HL-60 (cell line): ENCODE results near the gene SPATS2.
"Not testable (repeated sequence)": the region's sequence is repeated elsewhere in the genome, so short reads cannot be mapped to it uniquely, and the experiment has no call there.

Experiments used
- DNase-seq, 2 experiments: peaks; one replicate each; pipeline ENCODE4 v3.0.0-alpha.2; 2010 to 2020; ENCODE audit warnings: low read depth in 1 of 2, low spot score in 1 of 2
- H3K27ac ChIP-seq: fragments of 250-450 bp; sonication (Bioruptor Pico); replicated peaks from 2 replicates; pipeline ENCODE4 v1.5.1; 2020; ENCODE audit warnings: mild to moderate bottlenecking, moderate library complexity
- H3K27me3 ChIP-seq: fragments of 250-450 bp; sonication (Bioruptor Pico); 2 replicates; pipeline ENCODE4 v1.5.1; 2021; ENCODE audit warnings: mild to moderate bottlenecking, moderate library complexity; ENCODE audit not compliant: insufficient read depth, poor library complexity, severe bottlenecking
- H3K4me3 ChIP-seq: replicated peaks from 2 replicates; pipeline ENCODE4 v1.5.1; 2011; ENCODE audit warnings: mild to moderate bottlenecking, control low read depth, low read length; ENCODE audit not compliant: insufficient read depth
- GABPA ChIP-seq: IDR thresholded peaks from 2 replicates; pipeline ENCODE4 v1.6.1; 2012; ENCODE audit warnings: low read depth
- POLR2AphosphoS5 ChIP-seq: IDR thresholded peaks from 2 replicates; pipeline ENCODE4 v1.6.1; 2012; ENCODE audit warnings: low read depth
- SPI1 ChIP-seq: IDR thresholded peaks from 2 replicates; pipeline ENCODE4 v1.6.1; 2012; ENCODE audit warnings: low read depth, mild to moderate bottlenecking, borderline replicate concordance
- TF ChIP-seq, protein P1 (sequence below): IDR thresholded peaks from one replicate; pipeline ENCODE4 v1.5.1; 2011; ENCODE audit warnings: low read length, control low read depth, inconsistent platforms; ENCODE audit not compliant: insufficient read depth
- TF ChIP-seq, protein P2 (sequence below): IDR thresholded peaks from 2 replicates; pipeline ENCODE4 v1.6.1; 2012; ENCODE audit warnings: low read depth; ENCODE audit not compliant: insufficient replicate concordance

SPATS2 gene

DNA sequence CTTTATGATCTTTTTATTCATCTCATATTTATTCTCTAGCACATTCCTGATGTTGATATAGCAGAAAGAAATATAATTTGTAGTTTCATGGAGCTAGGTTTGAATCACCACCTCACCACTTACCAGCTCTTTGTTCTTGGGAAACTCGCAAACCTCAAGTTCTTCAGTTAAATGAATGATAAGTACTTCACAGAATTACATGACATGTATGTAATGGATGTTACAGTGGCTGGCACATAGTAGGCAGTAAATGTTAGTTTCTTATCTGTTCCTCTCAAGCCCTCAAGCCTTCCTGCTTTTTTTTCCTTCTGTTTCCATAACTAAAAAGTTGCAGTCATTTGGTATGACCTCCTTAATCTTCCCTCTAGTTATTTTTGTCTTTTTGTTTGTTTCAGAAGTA, 54.9 kb downstream of the SPATS2 start:
- H3K27ac ChIP-seq: no peak overlapping the region
- no peak for DNase-seq
- H3K27me3 ChIP-seq: no peaks in the 10 kb centered on the region
- H3K4me3 ChIP-seq: no peak overlapping the region
- no peak for TF ChIP-seq POLR2AphosphoS5
- TF ChIP-seq, protein P1, sequence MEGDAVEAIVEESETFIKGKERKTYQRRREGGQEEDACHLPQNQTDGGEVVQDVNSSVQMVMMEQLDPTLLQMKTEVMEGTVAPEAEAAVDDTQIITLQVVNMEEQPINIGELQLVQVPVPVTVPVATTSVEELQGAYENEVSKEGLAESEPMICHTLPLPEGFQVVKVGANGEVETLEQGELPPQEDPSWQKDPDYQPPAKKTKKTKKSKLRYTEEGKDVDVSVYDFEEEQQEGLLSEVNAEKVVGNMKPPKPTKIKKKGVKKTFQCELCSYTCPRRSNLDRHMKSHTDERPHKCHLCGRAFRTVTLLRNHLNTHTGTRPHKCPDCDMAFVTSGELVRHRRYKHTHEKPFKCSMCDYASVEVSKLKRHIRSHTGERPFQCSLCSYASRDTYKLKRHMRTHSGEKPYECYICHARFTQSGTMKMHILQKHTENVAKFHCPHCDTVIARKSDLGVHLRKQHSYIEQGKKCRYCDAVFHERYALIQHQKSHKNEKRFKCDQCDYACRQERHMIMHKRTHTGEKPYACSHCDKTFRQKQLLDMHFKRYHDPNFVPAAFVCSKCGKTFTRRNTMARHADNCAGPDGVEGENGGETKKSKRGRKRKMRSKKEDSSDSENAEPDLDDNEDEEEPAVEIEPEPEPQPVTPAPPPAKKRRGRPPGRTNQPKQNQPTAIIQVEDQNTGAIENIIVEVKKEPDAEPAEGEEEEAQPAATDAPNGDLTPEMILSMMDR: no peak
- TF ChIP-seq GABPA: no peak
- no peak for TF ChIP-seq SPI1
- TF ChIP-seq, protein P2, sequence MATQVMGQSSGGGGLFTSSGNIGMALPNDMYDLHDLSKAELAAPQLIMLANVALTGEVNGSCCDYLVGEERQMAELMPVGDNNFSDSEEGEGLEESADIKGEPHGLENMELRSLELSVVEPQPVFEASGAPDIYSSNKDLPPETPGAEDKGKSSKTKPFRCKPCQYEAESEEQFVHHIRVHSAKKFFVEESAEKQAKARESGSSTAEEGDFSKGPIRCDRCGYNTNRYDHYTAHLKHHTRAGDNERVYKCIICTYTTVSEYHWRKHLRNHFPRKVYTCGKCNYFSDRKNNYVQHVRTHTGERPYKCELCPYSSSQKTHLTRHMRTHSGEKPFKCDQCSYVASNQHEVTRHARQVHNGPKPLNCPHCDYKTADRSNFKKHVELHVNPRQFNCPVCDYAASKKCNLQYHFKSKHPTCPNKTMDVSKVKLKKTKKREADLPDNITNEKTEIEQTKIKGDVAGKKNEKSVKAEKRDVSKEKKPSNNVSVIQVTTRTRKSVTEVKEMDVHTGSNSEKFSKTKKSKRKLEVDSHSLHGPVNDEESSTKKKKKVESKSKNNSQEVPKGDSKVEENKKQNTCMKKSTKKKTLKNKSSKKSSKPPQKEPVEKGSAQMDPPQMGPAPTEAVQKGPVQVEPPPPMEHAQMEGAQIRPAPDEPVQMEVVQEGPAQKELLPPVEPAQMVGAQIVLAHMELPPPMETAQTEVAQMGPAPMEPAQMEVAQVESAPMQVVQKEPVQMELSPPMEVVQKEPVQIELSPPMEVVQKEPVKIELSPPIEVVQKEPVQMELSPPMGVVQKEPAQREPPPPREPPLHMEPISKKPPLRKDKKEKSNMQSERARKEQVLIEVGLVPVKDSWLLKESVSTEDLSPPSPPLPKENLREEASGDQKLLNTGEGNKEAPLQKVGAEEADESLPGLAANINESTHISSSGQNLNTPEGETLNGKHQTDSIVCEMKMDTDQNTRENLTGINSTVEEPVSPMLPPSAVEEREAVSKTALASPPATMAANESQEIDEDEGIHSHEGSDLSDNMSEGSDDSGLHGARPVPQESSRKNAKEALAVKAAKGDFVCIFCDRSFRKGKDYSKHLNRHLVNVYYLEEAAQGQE: no peak

DNA sequence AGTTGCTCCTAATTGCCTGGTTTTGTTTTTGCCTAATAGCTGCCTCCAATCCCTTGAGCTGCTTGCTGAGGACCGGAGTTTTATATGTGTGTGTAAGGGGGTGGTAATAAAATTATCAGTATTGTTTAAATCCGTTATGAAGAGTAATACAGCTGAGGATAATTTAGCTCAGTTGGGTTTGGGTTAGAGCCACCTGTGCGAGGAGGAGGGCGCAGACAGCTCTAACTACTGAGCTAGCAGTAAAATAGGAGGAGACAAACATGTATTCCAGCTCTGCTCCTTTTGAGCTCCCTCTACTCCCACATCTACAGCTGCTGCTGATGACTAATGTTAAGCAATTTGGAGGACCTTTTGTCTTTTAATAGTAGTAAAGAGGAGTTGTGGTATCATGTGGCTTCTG, 61.5 kb downstream of the SPATS2 start:
- H3K4me3 ChIP-seq: no peak overlapping the region
- TF ChIP-seq, protein P1: no peak
- TF ChIP-seq SPI1 (no peak), POLR2AphosphoS5 (no peak), GABPA (no peak)
- TF ChIP-seq, protein P2: no peak
- no peaks in the 10 kb centered on the region for H3K27me3 ChIP-seq
- no peak for DNase-seq
- H3K27ac ChIP-seq: peak overlapping the region; percentile 7; the same call in 1 of the 2 replicates

DNA sequence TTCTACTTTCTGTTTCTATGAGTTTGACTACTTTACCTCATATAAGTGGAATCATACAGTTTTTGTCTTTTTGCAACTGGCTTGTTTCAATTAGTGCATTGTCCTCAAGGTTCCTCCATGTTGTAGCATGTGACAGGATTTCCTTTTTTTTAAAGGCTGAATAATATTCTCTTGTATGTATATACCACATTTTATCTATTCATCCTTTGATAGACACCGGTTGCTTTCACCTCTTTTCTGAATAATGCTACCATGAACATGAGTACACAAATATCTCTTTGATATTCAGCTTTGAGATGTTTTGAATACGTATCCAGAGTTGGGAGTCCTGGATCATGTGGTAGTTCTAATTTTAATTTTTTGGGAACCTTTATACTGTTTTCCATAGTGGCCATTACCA, 65.4 kb downstream of the SPATS2 start:
- no peak for TF ChIP-seq SPI1
- TF ChIP-seq, protein P2: no peak
- TF ChIP-seq, protein P1: no peak
- no peak for TF ChIP-seq GABPA
- no peak for TF ChIP-seq POLR2AphosphoS5
- H3K27ac ChIP-seq: no peak overlapping the region
- no peak overlapping the region for H3K4me3 ChIP-seq
- H3K27me3 ChIP-seq: no peaks in the 10 kb centered on the region
- no peak for DNase-seq

DNA sequence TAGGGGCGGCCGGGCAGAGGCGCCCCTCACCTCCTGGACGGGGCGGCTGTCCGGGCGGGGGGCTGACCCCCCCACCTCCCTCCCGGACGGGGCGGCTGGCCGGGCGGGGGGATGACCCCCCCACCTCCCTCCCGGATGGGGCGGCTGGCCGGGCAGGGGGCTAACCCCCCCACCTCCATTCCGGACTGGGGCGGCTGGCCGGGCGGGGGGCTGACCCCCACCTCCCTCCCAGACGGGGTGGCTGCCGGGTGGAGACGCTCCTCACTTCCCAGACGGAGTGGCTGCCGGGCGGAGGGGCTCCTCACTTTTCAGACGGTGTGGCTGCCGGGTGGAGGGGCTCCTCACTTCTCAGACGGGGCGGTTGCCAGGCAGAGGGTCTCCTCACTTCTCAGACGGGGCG, 69.5 kb downstream of the SPATS2 start:
- not testable (repeated sequence) for DNase-seq, H3K4me3 ChIP-seq, H3K27ac ChIP-seq

More for the DNA sequence above, 69.5 kb downstream of the SPATS2 start:
- not testable (repeated sequence) for H3K27me3 ChIP-seq
